Measurements from ENCODE around the gene FAH.
"Not testable (repeated sequence)": the region's sequence is repeated elsewhere in the genome, so short reads cannot be mapped to it uniquely, and the experiment has no call there.

Gene FAH

DNA sequence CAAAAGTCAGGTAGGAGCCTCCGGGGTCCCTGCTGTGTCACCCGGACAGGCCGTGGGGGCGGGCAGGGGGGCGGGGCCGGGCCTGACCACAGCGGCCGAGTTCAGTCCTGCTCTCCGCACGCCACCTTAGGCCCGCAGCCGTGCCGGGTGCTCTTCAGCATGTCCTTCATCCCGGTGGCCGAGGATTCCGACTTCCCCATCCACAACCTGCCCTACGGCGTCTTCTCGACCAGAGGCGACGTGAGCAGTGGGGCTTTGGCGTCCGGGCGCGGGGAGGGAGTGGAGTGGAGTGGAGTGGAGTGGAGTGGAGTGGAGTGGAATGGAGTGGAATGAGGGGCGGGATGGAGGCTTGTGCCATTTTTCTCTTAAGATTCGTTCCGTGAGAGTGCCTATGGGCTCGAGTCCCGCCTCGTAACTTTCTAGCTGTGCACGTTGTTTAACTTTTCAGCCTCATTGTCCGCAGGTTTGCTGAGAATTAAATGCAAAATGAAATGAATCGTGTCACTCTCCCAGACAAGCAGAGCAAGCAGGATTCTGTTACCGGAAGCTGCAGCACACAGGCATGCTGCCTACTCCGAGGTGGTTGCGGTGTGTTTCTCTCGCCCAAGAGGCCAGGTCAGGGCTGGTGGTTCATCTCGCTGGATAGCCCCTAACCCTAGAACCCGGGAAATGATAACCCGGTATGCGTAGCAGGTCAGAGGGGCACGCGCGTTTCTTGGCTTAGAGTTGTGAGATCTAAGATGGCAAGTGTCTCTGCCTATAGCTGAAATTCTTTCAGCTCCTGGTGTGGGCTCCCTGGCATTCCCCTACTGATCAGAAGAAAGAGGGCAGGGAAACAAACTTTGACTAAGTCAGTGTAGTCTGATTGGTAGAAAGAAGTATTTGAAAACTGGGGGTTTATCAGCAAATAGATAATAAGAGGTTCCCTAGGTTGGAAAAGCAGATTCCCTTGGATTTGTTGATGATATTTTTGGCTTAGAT lies at the start of gene FAH:
Gene FAH (plus strand): TSS at position 104 of the 981 bp plus-strand sequence. CDS start 56 bp downstream, at position 160.
- DNase-seq: no peak

DNA sequence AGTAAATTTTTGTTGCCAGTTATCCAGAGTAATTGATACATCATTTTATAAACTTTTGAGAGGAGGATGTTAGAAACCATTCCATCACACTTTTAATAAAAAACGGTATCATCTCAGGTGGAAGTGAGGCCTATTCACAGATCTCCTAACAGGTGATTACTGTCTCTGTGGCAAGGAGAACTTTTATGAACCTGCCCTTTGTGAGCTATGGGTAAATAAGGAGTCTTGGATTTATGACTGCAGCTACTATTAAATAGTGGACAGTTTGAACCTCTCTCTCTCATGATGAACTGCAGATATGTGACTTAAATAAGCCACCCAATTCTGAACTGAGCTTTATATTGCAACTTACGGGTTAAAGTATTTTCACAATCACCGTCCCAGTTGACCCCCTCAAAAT lies 47.6 kb upstream of the FAH start:
- DNase-seq: no peak

DNA sequence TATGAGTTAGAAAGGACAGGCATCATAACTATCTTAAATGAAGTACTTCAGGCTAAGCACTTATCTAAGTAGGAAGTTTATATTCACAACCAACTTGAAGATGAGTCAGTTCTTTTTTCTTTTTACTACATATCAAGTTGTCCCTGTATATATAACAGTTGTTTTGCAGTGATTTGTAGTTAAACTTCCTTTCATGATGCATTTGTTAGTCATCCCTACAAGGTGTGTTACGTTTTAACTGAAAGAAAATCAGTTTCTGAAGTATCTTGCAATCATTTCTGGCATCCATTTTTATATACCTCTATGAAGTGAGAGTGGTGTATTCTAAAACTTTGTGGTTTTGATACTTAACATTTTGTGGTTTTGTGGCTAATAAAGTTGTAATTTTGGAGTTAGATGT lies 47.2 kb upstream of the FAH start:
- no peak for DNase-seq

DNA sequence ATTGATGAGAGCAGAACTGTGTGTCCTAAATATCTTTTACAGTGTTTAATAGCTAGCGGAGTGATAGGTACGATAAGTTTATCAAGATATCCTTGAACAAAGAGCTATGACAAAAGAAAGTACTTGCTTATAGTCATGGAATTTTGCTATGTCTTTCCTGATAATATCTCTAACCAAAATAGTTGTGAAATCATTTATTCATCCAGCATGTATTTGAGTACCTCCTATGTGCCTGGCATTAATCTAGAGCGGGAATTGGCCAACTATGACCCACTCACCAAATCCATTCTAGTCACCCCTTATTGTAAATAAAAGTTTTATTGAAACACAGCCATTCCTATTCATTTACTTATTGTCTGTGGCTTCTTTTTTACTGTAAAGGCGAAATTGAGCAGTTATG lies 46.7 kb upstream of the FAH start:
- DNase-seq: no peak

DNA sequence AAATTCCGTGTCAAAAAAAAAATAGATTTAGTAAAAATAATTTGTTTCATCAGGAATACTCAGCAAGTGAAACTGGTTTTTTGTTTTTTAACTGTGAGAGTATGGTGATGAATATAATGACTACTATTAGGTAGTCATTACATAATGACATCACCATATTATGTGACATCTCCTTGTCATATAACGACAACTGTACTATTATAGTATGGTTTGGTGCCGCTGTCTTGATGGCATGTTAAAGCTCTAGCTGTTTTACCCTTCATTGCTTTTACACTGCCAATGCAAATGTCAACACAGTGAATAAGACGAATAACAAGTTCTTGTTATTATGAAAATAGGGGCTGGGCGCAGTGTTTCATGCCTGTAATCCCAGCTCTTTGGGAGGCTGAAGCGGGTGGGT lies 45.6 kb upstream of the FAH start:
- DNase-seq: no peak

DNA sequence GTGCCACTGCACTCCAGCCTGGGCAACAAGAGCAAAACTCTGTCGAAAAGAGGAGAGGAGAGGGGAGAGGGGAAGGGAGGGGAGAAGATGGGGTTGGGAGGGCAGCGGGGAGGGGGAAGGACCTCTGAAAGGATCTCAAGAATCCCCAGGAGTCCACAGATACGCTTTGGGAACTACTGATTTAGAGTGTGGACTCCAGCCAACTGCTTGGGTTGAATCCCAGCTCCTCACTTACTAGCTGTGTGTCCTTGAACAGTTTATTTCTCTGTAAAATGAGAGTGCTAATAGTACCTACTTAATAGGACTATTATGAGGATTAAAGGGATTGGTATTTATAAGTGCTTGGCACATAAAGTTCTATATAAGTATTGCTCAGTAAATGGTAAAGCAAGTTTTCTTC lies 45.0 kb upstream of the FAH start:
- peak in 1 of 2 experiments; percentile 8 for DNase-seq

DNA sequence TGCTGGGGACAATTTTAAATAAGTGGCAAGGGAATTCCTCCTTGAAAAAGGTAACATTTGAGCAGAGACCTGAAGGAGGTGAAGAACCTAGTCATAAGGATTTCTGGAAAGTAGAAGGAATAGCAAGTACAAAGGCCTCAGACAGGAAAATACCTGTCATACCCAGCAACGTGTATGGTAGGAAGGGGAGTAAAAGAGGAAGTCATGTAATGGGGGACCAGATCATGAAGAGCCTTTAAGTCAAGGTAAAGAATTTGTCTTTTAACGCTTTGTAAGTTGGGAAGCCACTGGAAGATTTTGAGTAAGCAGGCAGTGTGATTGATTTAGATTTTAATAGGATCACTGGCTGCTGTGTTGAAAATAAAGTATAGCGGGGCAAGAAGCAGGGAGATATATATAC lies 43.4 kb upstream of the FAH start:
- no peak for DNase-seq

DNA sequence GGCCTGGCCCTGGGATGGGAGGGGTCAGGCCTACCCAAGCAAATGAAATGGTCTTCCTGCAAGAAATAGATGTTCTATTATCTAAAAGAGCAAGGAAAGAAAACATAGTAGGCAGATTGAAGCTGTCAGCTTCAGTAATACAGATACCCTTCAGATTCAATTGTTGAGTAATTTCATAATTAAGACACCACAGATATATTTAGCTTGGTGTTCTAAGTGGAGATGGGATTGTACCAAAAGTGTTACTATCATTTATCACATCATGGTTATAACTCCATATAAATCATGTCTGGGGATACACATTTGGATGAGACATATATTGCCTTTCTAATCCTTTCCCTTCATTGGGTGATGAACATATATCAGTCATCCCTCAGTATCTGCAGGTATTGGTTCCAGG lies 41.9 kb upstream of the FAH start:
- DNase-seq: no peak

DNA sequence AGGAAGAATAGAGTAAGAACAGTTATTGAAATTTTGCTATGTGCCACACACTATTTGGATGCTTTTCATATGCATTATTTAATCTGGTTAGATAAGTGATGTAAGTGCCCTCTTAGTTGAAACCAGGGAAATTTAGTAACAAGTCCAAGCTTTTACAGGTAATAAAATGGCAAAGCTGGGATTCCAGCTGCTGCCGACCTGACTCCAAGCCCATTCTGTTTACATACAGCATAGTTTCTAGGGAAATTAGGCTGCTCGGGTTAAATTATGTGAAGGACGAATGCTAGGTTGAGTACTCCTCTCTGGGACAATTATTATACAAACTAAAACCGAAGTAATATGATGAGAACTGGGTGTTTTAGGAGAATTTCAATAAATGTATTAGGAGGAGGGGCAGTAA lies 38.7 kb upstream of the FAH start:
- DNase-seq: no peak

DNA sequence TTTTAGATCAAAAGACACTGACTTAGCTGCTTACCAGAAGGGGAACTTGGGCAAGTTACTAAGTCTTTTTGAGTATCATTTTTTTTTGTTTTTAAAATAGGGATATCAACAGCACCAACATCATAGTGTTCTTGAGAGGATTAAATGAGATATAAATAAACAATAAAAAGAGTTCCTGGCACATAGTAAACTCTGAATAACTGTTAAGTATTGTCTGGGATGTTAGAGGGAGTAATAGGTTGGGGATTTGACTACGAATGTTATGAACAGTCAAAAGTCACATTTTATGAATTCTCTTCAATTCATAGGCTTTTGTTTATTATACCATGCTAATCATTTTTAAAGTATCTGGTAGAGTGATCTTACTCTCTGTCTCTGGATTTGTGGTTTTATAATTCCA lies 37.8 kb upstream of the FAH start:
- no peak for DNase-seq

DNA sequence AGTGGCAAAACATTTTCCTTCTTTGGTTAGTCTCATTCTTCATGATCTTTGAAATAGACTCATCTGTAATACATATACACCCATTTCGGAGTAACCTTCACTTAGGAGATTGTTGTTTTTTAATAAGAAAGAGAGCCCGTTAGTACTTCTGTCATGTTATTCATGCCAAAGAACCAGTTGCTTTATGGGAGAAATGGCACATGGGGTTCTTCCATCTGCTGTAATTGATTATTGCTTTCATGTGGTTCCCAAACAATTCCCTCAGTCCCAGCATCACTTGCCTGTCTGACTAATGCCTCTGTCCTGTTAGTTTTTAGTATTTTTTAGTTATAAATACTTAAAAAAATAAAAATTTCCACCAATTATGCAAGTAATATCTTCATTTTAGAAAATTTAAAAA lies 33.8 kb upstream of the FAH start:
- peak; percentile 53 to 86 for DNase-seq

DNA sequence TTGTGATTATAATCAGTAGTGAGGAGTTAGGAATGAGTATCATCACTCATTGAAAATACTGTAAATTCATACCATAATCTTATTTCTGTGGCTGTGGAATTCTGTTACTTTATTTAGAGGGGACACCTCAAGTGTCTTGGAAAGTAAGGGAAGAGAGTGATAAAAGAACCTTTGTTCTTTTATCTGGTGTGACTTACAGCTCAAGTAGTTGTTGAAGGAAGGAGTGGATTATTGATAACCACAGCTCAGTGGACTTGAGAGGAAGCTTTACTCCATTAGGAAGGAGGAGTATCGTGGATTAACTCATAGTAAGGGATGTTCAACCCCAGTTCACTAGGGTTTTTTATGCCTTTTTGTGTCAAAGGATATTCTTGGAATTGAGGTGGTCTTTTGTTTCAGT lies 32.2 kb upstream of the FAH start:
- no peak for DNase-seq

DNA sequence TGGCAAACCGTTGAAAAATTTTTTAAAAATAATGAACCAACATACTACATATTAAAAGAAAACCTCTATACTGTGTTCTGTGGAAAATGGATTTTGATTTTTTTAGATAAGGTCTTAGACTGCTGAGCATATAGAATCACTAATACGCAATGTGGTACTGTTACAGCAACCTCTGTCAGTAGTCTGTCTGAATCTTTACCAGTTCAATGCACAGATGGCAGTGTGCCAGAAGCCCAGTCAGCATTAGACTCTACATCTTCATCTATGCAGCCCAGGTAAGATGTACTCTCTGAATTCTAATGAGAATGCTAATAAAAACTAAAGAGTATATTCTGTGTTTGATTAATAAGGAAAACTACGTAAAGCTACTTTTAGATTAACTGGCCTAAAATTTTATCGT lies 31.3 kb upstream of the FAH start:
- peak; percentile 17 to 56 for DNase-seq

DNA sequence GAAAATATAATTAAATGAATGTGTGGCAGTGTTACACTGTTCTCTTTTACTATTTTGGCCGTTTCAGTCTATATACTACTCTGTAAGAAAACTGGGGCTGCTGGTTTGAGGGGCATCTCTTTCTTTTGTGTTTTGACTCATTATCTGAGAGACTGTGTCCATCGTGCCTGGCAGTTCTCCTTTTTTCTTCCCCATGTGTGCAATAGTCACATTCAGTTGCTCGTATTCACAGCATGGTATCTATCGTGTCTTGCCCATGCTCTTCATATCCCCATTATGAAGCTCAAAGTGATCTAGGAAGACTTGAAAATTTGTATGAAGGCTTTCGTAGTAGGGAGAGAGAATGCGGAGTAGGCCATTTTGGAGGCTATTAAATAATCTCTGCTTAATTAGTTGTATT lies 29.8 kb upstream of the FAH start:
- DNase-seq: no peak

DNA sequence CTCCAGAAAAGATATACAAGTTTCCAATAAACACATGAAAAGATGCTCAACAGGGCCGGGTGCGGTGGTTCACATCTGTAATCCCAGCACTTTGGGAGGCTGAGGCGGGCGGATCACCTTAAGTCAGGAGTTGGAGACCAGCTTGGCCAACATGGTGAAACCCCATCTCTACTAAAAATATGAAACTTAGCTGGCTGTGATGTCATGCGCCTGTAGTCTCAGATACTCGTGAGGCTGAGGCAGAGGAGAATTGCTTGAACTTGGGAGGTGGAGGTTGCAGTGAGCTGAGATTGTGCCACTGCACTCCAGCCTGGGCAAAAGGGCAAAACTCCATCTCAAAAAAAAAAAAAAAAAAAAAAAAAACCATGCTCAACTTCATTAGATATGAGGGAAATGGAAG lies 25.5 kb upstream of the FAH start:
- DNase-seq: not testable (repeated sequence)

DNA sequence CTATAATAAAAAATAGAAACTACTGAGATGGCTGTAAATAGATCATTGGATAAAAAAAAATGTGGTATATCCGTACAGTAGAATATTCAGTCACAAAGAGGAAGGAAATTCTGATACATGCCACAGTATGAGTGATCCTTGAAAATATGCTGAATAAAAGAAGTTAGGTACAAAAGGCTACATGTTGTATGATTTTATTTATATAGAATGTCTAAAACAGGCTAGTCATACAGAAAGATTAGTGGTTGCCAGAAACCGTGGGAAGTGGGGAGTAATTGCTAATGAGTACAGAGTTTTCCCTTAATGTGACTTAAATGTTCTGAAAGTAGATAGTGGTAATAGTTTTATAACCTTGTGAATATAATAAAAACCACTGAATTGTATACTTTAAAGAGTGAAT lies 24.9 kb upstream of the FAH start:
- DNase-seq: no peak

DNA sequence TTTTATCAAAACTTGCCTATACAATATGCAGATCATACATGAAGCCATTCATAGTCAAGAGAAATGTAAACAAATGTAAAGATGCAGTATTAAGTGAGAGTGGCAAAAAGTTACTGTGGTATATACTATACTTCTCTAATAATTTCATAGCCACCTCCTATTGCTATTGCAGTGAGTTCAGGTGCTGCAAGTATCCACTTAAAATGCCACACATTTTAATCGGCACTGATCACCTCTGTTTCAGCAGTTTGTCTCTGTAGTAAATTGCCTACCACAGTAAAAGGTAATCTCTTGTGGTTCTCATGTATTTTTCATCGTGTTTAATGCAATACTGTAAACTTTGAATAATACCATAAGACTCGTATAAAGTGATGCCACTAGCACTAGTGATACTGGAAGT lies 20.4 kb upstream of the FAH start:
- DNase-seq: no peak

DNA sequence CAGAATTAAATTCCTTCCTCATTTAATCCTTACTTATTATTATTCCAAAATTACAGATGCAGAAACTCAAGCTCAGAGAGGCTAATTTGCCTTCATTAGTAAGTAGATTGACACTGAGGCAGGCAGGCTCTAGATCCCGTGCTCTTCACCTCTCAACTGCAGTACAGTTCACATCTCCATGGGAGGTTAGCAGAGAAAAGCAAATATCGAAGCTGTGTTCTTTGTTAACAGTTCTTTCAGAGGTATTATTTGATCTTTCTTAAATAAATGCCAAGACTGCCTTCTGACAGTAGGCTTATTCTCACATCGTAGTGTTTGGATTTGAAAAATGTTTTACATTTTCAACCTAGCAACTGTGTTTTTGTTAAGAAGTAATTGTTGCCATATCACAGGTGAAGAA lies 15.9 kb upstream of the FAH start:
- no peak for DNase-seq

DNA sequence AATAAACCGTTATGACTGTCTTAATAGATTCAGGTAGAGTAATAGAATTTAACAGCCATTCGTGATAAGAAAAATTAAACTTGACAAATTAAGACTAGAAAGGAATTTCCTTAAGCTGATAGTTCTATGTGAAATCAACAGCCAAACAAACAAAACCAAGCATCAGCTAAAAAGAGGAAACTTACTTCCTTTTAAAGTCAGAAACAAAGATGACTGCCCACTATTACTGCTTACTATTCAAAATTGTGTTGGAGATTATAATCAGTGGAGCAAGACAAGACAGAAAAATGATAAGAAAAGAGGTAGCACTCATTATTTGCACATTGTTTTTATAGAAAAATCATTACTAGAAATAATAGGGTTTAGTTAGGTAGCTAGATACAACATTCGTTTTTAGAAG lies 13.8 kb upstream of the FAH start:
- no peak for DNase-seq

DNA sequence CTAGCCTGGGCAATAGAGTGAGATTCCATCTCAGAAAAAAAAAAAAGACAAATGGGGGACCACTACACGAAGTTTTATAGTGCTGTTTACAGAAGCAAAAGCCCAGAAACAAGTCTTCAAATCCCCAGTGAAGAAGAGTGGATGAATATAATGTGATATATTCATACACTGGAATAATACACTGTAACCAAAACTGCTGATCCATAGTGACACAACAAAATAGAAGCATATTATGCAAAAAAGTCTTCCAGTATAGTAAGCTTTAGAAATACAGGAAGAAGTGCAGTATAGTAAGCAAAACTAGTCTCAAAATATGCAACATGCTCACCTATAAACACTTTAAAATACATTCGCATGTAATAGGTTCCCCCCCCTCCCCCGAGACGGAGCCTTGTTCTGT lies 11.9 kb upstream of the FAH start:
- no peak for DNase-seq

DNA sequence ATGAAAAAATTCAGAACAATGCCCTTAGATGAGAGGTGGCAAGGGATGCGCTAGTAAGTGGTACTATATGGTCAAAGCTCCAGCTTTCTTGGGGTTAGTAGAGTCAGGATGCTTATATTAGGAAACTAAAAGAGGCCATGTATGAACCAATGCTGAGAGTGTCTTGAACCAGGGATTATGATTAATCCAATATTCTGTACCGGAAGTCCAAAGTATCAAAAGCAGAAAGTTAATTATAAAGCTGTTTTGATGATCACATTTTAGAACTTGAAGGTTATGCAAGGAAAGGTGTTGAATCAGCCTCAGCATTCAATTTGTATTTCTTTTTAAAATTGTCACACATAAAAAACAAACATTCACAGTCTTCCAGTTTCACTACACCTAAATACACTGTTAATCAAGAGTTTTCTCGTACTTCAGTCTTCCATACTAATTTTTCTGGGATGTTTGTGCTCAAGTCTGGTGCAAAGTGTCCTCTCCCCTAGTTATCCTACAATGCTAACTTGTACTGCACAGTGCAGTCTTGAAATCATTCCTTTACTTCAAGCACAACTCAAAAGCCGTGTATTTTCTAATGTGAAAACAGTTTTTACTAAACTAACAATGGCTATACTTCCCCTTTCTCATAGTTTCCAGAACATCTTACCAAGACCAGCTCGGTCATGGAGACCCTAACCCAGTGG lies 10.7 kb upstream of the FAH start:
- no peak for DNase-seq

DNA sequence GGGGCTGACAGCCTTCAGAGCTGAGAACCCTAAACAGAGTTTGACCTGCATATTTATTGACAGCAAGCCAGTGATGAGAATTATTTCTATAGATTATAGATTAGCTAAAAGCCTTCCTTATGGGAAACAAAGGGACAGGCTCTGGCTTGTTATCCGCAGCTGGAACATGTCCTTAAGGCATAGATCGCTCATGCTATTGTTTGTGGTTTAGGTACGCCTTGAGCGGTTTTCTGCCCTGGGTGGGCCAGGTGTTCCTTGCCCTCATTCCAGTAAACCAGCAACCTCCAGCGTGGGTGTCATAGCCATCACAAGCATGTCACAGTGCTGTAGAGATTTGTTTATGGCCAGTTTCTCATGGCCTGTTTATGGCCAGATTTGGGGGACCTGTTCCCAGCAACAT lies 10.2 kb upstream of the FAH start:
- no peak for DNase-seq

DNA sequence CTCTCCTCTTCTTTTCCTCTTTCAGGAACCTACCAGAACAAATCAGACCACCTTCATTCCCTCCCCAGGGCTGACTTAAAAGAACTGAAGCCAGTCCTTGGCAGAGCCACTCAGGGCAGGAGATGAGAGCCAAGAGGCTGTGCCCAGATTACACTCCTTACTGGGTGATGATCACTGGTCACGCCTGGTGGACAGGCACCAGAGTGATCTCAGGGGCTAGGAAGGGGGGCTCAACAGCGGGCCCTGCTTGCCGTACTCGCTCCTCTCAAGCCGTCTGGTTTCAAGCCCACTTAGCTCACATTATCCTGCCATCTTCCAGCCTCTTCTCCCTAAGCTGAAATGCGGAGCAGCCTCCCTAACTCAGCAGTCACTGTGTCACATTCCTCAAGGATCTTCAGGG lies 1.7 kb upstream of the FAH start:
- DNase-seq: no peak

DNA sequence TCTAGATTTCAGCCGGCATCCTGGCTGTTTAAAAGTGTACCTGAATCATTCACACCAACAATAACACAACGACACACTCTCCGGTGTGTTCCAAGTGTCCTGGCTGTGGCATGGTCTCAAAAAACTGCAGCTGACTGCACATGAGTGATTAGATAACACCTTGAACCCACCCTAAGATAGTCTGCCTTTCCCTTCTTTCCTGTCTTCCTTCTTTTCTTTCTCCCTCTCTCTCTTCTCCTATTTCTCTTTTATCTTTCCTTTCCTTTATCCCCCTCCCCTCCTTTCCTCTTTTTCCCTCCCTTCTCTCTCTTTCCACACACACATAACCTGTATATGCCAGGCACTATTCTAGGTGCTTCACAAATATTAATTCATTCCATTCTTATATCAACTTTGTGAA lies 1.2 kb upstream of the FAH start:
- DNase-seq: no peak

All from NCI-H446 (cell line).